HG02759 (cell line): ENCODE data around the gene ATG14.
"Not testable (repeated sequence)": the region's sequence is repeated elsewhere in the genome, so short reads cannot be mapped to it uniquely, and the experiment has no call there.

Experiments
- ATAC-seq: cut with Tn5 transposase; IDR thresholded peaks from one replicate; pipeline ENCODE4 v1.9.1; 2021; ENCODE audit warnings: mild to moderate bottlenecking, moderate library complexity; ENCODE audit not compliant: unreplicated experiment

The ATG14 gene

DNA sequence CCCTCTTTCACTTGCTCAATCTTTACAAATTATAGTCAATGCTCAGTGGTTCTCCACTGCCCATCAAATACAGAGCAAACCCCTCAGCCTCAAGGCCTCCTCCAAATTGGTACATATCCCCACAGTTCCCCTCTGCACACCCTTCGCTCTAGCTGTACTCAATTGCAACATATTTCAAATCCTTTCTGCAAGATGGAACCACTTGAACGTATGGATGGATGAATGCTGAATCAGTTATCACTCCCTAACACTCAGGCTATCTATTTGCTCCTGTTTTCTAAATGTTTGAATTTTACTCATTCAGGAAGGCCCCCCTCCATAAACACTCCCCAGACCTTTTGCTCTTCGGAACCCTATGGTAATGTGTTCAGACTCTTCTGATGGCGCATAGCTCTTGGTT is 24.5 kb downstream of the ATG14 start:
- ATAC-seq, result no peak

DNA sequence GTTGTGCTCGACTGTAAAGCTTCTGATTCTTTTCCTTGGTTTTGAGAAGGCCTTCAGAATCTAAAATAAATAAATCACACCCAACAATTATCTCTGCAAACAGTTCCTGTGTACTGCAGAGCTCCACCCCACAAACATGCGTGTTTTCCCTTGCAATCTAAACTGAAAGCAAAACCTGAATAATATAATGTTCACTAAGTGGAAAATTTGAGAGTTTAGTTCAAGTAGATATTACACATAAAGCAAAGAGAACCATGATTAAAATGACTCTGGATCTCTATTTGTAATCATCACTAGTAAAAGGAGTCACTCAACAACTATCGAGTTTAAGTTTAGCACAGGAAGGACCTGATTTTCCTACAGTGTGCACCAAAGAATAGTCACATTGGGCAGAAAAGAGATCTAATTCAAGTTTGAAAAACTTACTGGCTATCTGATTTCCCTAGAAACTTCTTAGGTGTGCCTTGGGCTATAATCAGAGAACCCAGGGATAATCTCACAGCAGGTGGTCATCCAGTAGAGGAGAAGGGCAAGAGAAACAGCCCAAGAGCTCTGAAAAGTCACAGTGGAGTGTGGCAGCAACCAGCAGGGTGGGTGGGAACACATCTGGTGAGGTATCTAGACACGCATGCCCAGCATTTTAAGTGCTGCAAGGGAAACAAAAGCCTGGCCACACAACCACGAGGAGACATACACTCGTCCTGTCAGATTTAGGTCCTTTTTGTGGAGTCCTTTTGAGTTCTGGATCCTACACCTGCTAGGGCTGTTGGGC is 25.4 kb downstream of the ATG14 start:
- ATAC-seq, result no peak

DNA sequence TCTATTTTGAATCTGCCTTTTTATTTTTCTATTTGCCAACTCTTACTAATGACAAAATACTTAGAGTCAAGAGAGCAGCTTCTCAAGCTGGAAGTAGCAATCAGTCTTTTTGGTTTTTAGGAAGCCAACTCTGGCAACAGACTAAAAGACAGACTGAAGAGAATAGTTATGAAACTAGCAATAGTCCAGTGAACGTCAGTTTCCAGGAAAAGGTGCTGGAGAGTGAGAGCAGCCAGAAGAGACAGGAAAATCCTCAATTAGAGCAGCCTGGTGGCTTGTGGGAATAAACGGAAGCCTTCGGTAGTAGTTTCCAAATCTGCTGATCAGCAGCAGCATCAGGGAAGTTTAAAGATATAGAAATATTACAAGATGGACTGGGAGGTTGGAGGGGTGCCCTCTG is 27.1 kb downstream of the ATG14 start:
- ATAC-seq, result no peak

DNA sequence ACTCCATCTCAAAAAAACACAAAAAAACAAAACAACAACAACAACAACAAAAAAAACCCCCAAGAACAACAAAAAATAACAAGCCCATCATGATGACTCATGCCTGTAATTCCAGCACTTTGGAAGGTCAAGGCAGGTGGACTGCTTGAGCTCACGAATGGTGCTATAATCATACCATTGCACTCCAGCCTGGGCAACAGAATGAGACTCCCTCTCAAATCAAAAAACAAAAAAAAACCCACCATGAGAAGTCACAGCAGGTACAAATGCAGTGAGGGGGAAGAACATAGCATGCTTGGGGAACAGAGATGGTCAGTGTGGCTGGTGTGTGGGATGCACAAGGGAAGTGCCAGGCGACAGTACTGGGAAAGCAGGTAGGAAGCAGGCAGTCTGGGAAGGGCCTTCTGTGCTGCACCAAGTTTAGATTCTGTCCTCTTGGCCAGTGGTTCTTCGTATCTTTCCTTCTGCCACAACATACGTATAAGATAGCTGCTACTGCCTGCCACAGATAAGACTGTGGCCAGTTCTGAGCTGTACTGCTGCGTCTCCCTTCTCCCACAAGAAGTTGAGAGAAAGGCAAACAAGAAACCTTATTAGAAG is 28.0 kb downstream of the ATG14 start:
- no peak for ATAC-seq

DNA sequence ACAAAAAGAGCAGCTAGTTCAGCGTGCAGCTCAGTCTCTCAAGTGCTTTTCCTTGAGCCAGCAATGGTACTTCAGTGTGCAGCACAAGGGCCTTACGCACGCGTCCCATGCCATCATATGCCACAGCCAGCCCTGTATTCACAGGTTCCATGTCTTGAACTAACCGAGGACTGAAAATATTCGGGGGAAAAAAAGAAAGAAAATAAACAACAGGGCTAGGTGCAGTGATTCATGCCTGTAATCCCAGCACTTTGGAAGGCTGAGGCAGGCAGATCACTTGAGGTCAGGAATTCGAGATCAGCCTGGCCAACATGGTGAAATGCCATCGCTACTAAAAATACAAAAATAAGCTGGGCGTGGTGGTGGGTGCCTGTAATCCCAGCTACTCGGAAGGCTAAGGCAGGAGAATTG is 28.6 kb downstream of the ATG14 start:
- not testable (repeated sequence) for ATAC-seq

DNA sequence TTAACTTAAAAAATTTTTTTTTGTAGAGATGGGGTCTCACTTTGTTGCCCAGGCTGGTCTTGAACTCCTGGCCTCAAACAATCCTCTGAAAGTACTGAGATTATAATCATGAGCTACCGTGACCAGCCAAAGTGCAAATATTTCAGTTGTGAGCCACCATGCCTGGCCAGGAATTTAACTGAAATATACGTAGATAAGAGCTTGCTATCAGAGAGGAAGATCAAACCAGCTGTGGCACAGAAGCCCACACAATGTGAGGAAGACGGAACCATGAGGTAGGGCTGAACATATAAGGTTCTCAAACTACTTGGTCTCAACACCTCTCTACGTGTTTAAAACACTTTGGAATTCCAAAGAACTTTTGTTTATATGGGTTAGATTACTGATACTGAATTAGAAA is 29.1 kb downstream of the ATG14 start:
- ATAC-seq, result no peak

DNA sequence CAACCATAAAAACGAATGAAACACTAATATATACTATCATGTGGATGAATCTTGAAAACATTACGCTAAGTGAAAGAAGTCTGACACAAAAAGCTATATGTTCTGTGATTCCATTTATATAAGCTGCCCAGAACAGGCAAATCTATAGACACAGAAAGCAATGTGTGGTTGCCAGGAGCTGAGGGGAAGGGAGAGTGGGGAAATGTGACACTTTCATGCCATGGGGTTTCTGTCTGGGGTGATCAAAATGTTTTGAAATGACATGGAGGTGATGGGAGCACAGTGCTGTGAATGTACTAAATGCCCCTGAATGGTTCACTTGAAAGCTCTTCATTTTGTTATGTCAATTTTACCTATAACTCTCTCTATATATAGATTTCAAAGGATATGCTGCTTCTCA is 30.1 kb downstream of the ATG14 start:
- ATAC-seq, result no peak

DNA sequence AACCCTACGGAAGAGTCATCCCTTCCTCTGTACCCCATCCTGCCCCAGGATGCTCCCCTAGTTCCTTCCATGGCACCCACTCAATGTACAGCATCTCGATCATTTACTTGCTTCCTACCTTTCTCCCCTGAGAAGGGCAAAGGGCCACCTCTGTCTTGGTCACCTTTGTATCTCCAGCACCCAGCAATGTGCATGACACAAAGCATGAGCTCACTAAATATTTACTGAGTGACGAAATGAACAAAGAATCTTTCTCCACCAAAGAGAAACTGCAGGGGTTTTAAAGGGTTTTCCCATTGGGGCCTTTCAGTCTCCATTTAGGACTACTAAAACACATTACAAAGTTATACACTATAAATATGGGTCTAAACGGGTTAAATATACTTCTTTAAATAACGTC is 30.6 kb downstream of the ATG14 start:
- ATAC-seq, result no peak

DNA sequence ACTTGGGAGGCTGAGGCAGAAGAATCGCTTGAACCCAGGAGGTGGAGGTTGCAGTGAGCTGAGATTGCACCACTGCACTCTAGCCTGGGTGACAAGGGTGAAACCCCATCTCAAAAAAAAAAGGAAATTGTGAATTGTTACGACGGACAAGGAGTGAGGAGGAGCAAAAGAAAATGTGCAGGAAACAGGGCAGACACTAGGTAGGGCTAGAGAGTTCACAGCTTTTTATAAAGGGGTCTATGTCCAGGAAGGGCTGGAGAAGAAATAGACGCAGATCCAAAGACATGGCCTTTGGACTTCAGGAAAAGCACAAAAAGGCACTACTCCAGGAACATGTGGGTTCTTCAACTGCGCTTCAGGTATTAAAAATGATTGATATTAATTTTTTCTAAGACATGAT is 34.4 kb downstream of the ATG14 start:
- no peak for ATAC-seq

DNA sequence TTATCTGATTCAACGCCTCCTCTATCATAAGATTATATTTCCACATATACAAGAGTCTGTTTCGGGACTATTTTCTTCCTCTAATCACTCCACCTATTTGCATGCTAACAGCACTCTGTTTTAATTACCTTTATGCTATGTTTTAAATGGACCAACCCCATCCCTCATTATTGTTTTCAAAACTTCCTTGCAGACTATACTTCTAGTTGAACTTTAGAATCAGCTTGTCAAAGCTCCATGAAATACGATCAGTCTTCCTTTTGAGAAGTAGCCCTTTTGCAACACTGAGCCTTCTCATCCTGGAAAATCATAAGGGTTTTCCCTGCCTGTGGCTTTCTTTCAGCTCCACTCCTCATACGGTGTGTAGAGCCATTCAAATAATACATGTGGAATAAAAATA is 36.9 kb downstream of the ATG14 start:
- no peak for ATAC-seq

DNA sequence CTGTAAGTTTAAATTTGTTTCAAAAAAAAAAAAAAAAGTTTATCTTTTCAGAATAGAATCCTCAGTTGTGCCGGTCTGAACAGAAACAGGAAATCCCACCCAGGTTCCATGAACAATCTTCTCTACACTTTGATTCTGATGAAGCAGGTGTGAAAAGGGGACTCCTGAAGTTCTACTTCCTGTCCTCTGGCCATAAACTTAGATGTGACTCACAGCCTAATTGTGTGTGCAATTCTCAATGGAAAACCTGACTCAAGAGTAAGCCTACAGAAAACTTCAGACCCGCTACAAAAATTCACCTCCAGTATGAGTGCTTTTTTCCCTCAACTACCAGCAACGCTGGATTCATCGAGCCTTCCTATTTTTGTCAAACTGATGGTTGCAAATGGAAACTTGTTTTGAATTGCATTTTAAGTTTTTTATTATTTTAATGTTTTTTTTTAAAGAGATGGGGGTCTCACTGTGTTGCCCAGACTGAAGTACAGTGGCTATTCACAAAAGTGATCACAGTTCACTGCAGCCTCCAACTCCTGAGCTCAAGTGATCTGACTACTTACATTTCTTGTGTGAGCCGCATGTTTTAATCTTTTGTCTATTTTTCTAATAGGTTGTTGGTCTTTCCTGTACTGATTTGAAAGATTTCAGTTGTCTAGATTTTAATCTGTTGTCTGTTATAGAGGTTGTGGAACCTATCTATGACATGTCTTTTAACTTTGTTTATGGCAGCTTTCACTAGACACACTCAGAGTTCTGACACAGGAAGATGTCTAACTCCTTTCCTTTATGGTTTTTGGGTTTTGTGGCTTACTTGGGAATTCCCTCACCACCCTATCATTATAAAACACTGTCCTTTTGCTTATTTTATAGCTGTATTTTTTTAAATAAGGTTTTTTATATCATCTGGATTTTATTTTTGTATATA is 37.6 kb downstream of the ATG14 start:
- no peak for ATAC-seq

DNA sequence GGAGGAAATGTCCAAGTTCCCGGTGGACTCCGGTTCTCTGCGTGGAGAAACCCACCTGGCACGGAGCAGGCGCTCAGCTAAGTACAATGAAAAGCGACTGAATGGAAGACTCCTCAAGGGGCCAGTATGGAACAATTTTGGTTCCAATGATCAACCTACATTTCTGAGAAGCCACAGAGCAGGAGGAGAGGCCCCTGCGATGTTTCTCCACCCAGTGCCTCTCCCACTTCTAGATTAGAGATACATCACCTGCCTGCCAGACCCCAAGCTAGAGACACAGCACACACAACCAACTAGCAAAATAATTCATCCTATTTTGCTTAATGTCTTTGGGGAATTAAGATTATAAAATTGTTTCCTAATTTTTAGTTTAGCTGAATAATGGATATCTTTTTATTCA is 38.8 kb downstream of the ATG14 start:
- ATAC-seq, result no peak

DNA sequence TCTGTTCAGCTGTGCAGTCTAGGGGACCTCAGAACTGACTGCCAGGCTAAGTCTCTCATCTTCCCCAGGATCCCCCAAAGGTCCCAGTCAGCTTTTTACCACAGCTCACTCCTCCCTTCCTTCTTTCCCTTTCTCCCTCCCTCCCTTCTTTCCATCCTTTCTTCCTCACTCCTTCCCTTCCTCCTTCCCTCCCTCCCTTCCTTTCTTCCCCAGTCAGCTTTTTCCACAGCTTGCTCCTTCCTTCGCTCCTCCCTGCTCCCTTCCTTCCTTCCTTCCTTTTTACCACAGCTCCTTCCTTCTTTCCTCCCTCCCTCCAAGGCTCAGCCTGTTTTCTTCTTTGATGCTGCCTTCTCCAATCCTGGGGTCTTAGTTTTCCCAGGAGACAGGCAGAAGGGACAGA is 39.2 kb downstream of the ATG14 start:
- no peak for ATAC-seq

DNA sequence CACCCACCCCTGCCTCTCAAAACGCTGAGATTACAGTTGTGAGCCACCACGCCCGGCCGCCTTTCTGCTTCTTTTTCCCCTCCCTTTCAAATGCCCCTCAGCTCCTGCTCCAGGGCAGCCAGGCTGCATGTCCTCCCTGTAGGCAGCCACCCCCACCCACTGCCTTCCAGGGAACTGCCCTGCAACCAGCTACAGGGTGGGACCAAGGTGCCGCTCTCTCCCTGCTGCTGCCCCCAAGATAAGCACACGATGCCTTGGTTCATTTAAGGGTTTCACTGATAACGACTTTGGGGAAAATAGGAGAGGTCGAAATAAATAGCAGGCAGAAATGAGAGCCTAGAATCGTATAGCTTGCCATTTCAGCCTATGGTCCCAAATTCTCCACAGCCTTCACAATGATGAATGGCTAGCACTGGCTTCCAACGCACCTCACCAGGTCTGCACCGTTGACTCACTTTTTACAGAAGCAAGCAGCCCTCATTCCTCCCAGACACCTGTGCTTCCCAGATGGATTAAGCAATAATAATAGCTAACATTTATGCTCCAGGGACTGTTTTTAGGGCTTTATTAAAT is 40.7 kb downstream of the ATG14 start:
- no peak for ATAC-seq

DNA sequence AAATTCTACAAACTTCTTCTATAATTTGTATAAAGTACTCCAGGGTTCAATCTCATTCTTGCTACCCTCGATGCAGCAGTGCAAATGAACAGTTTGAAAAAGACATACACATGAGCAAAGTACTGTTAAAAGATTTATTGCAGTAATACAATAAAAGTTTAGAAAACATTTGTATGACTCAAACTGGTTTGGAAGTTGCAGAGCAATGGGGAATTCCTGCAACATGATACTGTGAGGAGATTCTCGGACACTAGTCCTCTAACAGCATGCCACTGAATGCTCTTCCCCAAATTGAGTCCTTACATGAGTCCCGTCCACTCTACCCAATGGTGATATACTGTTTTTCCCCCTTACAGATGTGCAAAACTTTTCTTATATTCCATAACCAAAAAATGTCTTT is 45.4 kb downstream of the ATG14 start:
- no peak for ATAC-seq

DNA sequence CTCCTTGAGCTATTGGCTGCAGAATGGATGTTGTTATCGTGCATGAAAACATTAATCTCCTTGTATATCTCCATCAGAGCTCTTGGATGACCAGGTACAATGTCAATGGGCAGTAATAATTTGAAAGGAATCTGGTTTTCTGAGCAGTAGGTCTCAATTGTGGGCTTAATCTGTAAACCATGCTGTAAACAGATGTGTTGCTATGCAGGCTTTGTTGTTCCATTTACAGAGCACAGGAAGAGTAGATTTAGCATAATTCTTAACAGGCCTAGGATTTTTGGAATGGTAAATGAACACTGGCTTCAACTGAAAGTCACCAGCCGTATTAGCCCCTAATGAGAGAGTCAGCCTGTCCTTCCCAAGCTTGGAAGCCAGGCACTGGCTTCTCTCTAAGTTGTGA is 50.4 kb downstream of the ATG14 start:
- no peak for ATAC-seq

DNA sequence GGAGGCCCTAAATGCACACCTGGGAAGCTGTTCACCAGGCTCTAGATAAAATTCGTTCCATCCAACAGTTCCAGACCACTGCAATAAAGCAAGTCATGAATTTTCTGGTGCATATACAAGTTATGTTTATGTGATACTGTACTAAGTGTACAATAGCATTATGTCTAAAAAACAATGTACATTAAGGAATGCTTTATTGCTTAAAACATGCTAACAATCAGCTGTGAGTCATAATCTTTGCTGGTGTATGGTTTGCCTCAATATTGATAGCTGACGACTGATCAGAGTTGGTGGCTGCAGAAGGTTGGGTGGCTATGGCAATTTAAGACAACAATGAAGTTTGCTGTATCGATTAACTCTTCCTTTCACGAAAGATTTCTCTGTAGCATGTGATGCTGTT is 52.3 kb downstream of the ATG14 start:
- ATAC-seq, result no peak

DNA sequence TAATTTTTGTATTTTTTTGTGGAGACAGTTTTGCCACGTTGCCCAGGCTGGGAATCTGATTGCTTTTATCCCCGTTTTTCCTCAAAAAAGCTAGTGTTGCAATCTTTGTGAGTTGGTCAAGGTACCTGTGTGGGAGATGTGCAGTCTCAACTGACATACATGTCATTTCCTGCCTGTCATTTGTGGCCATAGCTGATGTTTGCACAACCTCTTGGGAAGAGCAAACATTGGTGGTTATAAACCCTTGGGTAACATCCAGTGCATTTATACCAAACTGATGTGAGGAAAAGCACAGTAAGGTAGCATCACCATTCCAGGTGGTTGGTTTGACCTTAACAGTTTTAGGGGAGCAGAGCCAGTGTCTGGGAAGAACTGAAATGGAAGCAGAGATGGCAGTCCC is 54.7 kb downstream of the ATG14 start:
- no peak for ATAC-seq

DNA sequence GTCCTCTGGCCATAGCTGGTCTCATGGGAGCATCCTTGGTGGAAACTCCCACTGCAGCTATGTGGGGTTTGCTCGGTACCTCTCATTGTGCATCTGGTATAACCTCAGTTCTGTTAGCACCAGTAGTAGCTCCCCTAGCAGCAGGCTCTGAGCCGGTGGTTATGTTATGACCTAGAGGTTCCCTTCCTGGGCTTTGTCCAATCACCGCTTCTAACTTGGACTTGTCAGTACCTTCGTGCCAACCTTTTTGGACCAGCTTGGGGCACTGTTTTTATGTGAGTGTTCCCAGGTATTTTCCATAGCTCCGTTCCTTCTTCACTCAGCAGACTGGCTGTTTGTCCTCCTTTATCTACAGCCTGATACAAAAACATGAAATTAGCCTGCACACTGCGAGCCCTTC is 55.7 kb downstream of the ATG14 start:
- no peak for ATAC-seq

DNA sequence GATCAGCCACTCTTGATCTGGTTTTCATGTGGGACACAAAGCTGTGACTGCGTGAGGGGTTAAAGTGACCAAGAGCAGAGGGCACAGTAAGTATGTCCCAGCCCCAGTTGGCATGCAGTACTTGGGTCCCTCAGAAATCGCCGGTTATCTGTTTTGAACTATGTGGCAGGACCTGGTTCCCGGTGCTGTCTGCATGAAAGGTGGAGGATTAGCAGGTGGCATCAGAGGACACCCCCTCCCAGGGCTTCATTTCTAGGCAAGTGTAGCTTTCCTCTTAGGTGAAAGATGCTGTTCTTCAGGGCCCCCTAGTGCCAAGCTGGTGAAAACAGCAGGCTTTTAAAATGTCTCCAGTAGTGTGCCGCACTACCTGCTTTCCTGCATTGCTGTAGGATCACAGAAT is 57.1 kb downstream of the ATG14 start:
- ATAC-seq, result peak; percentile 81

DNA sequence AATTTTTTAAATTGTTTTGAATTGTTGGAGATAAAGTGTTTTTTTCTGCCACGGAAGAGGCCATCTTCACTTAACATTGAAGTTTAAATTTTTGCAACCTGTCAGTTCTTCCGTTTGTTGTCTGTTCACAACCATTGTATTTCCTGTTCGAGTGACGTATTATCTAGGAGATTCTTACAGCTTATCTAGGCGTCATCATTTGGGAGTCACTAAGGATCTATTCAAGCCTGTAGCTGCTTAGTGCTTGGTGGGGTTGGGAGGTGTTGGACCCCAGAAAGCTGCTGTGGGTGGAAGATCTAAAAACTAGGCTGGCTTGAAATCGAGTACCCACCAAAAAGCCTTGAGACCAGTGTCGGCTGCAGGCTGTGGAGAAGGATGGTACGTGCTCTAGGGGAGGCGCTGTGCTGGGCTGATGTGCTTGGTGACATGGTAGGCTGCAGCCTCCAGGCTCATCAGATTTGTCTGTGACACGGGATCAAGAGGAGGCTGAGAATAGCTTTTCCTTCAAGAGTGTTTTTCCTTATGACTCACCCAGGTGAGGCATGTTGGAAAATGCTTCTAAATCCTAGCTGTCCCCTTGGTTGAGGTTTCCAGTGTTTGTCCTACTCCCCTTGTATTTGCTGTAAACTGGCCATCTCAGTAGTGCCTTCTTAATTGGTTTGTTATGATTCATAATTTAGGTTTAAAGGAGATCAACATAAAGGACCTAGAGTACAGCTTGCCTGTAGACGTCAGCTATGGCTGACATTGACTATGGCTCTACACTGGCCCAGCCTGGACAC is 57.8 kb downstream of the ATG14 start:
- ATAC-seq, result no peak
